Endothelial cell of umbilical vein (primary cell): ENCODE measurements around the gene PPP5C. TPM values are rescaled to one million over a fixed set of nuclear protein-coding genes. Genes with fewer than 3 reads are reported as not detected.

Experiments used
- BruUV-seq: library from RNA; stranded (reverse); fragments of 400-500 nt; replicated peaks from 2 replicates; lab custom pipeline; 2021; lab: Mats Ljungman, UMichigan
- CTCF ChIA-PET: fragments of 300-600, 350-600 bp; sonication (Branson Sonifier 250); formaldehyde crosslinking; loops from one replicate; lab custom pipeline; 2021; ENCODE audit warnings: antibody characterized with exemption, inconsistent platforms; lab: Charles Lee
- POLR2A ChIA-PET: fragments of 300-600, 350-600 bp; sonication (Branson Sonifier 250); formaldehyde crosslinking; loops from one replicate; lab custom pipeline; 2021; ENCODE audit warnings: antibody characterized with exemption, inconsistent platforms; lab: Charles Lee
- DNase-seq: peaks from one replicate; pipeline ENCODE4 v3.0.0-alpha.2; 2011; ENCODE audit warnings: low read depth, low spot score
- FAIRE-seq: peaks from 2 replicates; lab custom pipeline; 2011; peaks lifted over from hg19 to GRCh38; lab: Jason Lieb, UNC
- H2AFZ ChIP-seq: 2 replicates; pipeline ENCODE4 v1.6.0; 2012; ENCODE audit warnings: low read depth, low read length, control low read depth, inconsistent platforms
- H3K27ac ChIP-seq: 2 replicates; pipeline ENCODE4 v1.5.1; 2011; ENCODE audit warnings: low read depth, mild to moderate bottlenecking, control low read depth, low read length, moderate library complexity; ENCODE audit not compliant: insufficient read depth
- H3K27me3 ChIP-seq, 2 experiments: 2 replicates each; pipeline versions ENCODE4 v1.6.0 to v1.6.1; 2011; ENCODE audit warnings: low read length in 2 of 2, mixed read lengths in 1 of 2; ENCODE audit not compliant: control insufficient read depth in 2 of 2, insufficient read depth in 2 of 2
- H3K36me3 ChIP-seq, 2 experiments: 2 replicates in 1 of 2; 3 replicates in 1 of 2; pipeline ENCODE4 v1.5.1; 2011; ENCODE audit warnings: low read length in 2 of 2, mild to moderate bottlenecking in 1 of 2, moderate library complexity in 1 of 2; ENCODE audit not compliant: control insufficient read depth in 2 of 2, insufficient read depth in 2 of 2; ENCODE audit errors: extremely low read depth in 1 of 2
- H3K4me1 ChIP-seq: 3 replicates; pipeline ENCODE4 v1.5.1; 2011; ENCODE audit warnings: mild to moderate bottlenecking, low read length; ENCODE audit not compliant: control insufficient read depth, insufficient read depth; ENCODE audit errors: extremely low read depth
- H3K4me2 ChIP-seq: 2 replicates; pipeline ENCODE4 v1.6.1; 2011; ENCODE audit warnings: low read length, control low read depth, mixed read lengths; ENCODE audit not compliant: insufficient read depth
- H3K4me3 ChIP-seq, 3 experiments: fragments of 200-600 bp in 1 of 3; sonication (generic), shearing (Covaris generic) in 1 of 3; replicated peaks in 1 of 3; 2 replicates each; pipeline ENCODE4 v1.5.1; 2011 to 2016; ENCODE audit warnings: control low read depth in 3 of 3, low read length in 3 of 3, mild to moderate bottlenecking in 2 of 3, inconsistent platforms in 1 of 3, low read depth in 1 of 3, moderate library complexity in 1 of 3; ENCODE audit not compliant: insufficient read depth in 1 of 3
- H3K79me2 ChIP-seq: 2 replicates; pipeline ENCODE4 v1.6.0; 2012; ENCODE audit warnings: low read length, inconsistent platforms; ENCODE audit not compliant: control insufficient read depth, insufficient read depth
- H3K9ac ChIP-seq: replicated peaks from 2 replicates; pipeline ENCODE3; 2011; ENCODE audit warnings: low read length, control low read depth; ENCODE audit not compliant: insufficient read depth; ENCODE audit errors: extremely low read depth
- H3K9me1 ChIP-seq: replicated peaks from 3 replicates; pipeline ENCODE4 v1.6.0; 2011; ENCODE audit warnings: mild to moderate bottlenecking, low read length; ENCODE audit not compliant: control insufficient read depth, insufficient read depth; ENCODE audit errors: extremely low read depth
- H3K9me3 ChIP-seq: replicated peaks from 2 replicates; pipeline ENCODE4 v1.5.1; 2012; ENCODE audit warnings: low read length, inconsistent platforms; ENCODE audit not compliant: control insufficient read depth, insufficient read depth
- H4K20me1 ChIP-seq: replicated peaks from 2 replicates; pipeline ENCODE3; 2011; ENCODE audit warnings: mild to moderate bottlenecking, low read length; ENCODE audit not compliant: control insufficient read depth, insufficient read depth; ENCODE audit errors: extremely low read depth
- CTCF ChIP-seq, 2 donors: IDR thresholded peaks; 1 replicate in 1 of 2; 2 replicates in 1 of 2; pipeline ENCODE4 v1.5.1; 2011; ENCODE audit warnings: low read length in 2 of 2, mild to moderate bottlenecking in 2 of 2, moderate library complexity in 2 of 2, control low read depth in 1 of 2, inconsistent platforms in 1 of 2, low read depth in 1 of 2; ENCODE audit not compliant: insufficient read depth in 1 of 2; ENCODE audit errors: extremely low read depth in 1 of 2
- EZH2 ChIP-seq: IDR thresholded peaks from 2 replicates; pipeline ENCODE4 v1.6.1; 2012; ENCODE audit warnings: borderline replicate concordance, low read depth, mild to moderate bottlenecking, moderate library complexity, low read length, inconsistent platforms; ENCODE audit not compliant: severe bottlenecking
- FOS ChIP-seq: IDR thresholded peaks from 2 replicates; pipeline ENCODE4 v1.6.1; 2011; ENCODE audit warnings: mild to moderate bottlenecking, low read length, moderate library complexity, borderline replicate concordance; ENCODE audit not compliant: insufficient read depth
- GATA2 ChIP-seq: IDR thresholded peaks from 2 replicates; pipeline ENCODE4 v1.7.0; 2011; ENCODE audit warnings: low read depth, mild to moderate bottlenecking, moderate library complexity, mixed read lengths, low read length; ENCODE audit not compliant: insufficient read length, insufficient read depth
- JUN ChIP-seq: IDR thresholded peaks from 2 replicates; pipeline ENCODE4 v1.6.1; 2011; ENCODE audit warnings: borderline replicate concordance, low read depth; ENCODE audit not compliant: insufficient read length, insufficient read depth
- MAX ChIP-seq: IDR thresholded peaks from 2 replicates; pipeline ENCODE4 v1.6.1; 2011; ENCODE audit not compliant: insufficient read depth, insufficient read length
- MYC ChIP-seq: IDR thresholded peaks from one replicate; pipeline ENCODE4 v1.6.1; 2011; ENCODE audit warnings: mild to moderate bottlenecking, low read depth, low read length
- POLR2A ChIP-seq: IDR thresholded peaks from 2 replicates; pipeline ENCODE4 v1.6.1; 2012; ENCODE audit warnings: low read depth, mild to moderate bottlenecking, control low read depth, low read length
- POLR2AphosphoS5 ChIP-seq: IDR thresholded peaks from 2 replicates; pipeline ENCODE4 v1.6.1; 2012; ENCODE audit warnings: low read depth, mild to moderate bottlenecking, control low read depth, low read length, moderate library complexity; ENCODE audit not compliant: insufficient read depth
- dilution Hi-C: fragments of 300-500 bp; cut with MboI; formaldehyde crosslinking; loops from one replicate; pipeline ENCODE4 v1.15.0; 2019; ENCODE audit warnings: low sequenced_read_pairs; ENCODE audit not compliant: extremely low pct_ligation_motif_present
- intact Hi-C: fragments of 100-400 bp; cut with micrococcal nuclease; formaldehyde crosslinking; loops from one replicate; pipeline ENCODE4 v1.10.0; 2022
- polyA plus RNA-seq, 4 experiments: library from polyadenylated mRNA; depleted of rRNA in 3 of 4; stranded (reverse) in 3 of 4; unstranded in 1 of 4; fragments of >200 nt; gene quantifications; 2 replicates each; pipeline versions ENCODE4 v1.2.1 to v1.2.3, GENCODE V29; 2011 to 2012; ENCODE audit warnings: missing spikeins in 1 of 4
- total RNA-seq: library from RNA; stranded (reverse); gene quantifications from 2 replicates; pipeline ENCODE4 v1.2.3, GENCODE V29; 2021

PPP5C gene
- total and polyA plus RNA-seq, 2 donors (not counting 3 experiments of a cell fraction or from before 2014, with no cell fraction given) = 114 to 172 TPM

- Histone ChIP-seq H3K9me3 (no peaks in the 10 kb centered on the region), H3K4me3 (no peak overlapping the region), H3K79me2 (peaks cover 74% of the 10 kb centered on the region), H3K36me3 (peaks cover 5 to 27% of the 10 kb centered on the region in 2 experiments), H3K27ac (no peak overlapping the region), H3K27me3 (no peaks in the 10 kb centered on the region), H4K20me1 (no peaks in the 10 kb centered on the region), H3K4me1 (no peaks in the 10 kb centered on the region), H3K9ac (no peak overlapping the region), H3K9me1 (no peaks in the 10 kb centered on the region), H2AFZ (no peak overlapping the region), H3K4me2 (no peak overlapping the region)
- TF ChIP-seq CTCF (IDR thresholded peaks at IDR 0.05; ENCODE audit: extremely low read depth in 1 of 2, insufficient read depth in 1 of 2, low read depth in 1 of 2, low read length in 2 of 2) (no peak), GATA2 (no peak), FOS (no peak)
- no peak for FAIRE-seq
- ChIA-PET POLR2A (no interaction called here), CTCF (interaction anchor here (0.6 to 2.9 kb wide), 7 partner anchors 10 to 511 kb away, joined by 3 to 9 read pairs (median 4); partner anchors contain the start of gene PPP5C)
- dilution Hi-C loops (no loop called here), intact Hi-C loops (no loop called here)
- BruUV-seq = no TSS peak
- DNase-seq = no peak
These were observed 11.1 kb downstream of the PPP5C start for GRCh38 chr19:46357846-46358583.

DNA sequence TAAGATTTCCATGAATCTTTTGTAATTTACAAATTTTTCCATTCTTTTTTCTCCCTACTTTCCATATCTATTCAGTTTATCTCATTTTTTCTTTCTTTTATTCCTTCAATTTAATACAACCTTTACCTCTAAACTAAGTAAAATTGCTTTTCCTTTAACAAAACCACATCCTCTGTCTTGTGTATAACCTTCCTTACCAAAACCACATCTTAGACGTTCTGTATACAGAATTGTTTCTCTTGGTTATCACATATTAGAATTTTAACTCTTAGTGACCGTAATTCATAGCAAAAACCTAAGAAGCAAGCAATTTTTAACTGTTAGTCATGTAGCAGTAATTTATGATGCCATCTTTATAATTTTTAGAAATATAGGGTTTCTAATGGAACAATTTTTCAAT is 15.0 kb downstream of the PPP5C start:
- Histone ChIP-seq H3K4me3 (no peak overlapping the region), H3K79me2 (peaks cover 65% of the 10 kb centered on the region), H3K4me2 (no peak overlapping the region), H2AFZ (no peak overlapping the region), H3K27ac (no peak overlapping the region), H3K9me3 (no peaks in the 10 kb centered on the region), H3K9ac (no peak overlapping the region), H3K36me3 (peaks cover 6 to 8% of the 10 kb centered on the region in 2 experiments), H4K20me1 (no peaks in the 10 kb centered on the region), H3K4me1 (no peaks in the 10 kb centered on the region), H3K27me3 (no peaks in the 10 kb centered on the region), H3K9me1 (no peaks in the 10 kb centered on the region)
- intact Hi-C loops = no loop called here
- ChIA-PET CTCF (interaction anchor here (0.9 kb wide), 1 partner anchor 14 kb away, joined by 3 read pairs; the partner anchor contains the start of gene PPP5C), POLR2A (no interaction called here)
- no peak for FAIRE-seq
- no peak for TF ChIP-seq GATA2
- no peak for TF ChIP-seq CTCF (IDR thresholded peaks at IDR 0.05; ENCODE audit: extremely low read depth in 1 of 2, insufficient read depth in 1 of 2, low read depth in 1 of 2, low read length in 2 of 2)
- no peak for TF ChIP-seq POLR2AphosphoS5
- no peak for TF ChIP-seq MAX
- no peak for TF ChIP-seq FOS
- TF ChIP-seq MYC = no peak
- TF ChIP-seq POLR2A = no peak
- TF ChIP-seq EZH2 = no peak
- TF ChIP-seq JUN = no peak
- no TSS peak for BruUV-seq
- dilution Hi-C loops = no loop called here
- DNase-seq = no peak
